CD4-positive, alpha-beta T cell treated with Interleukin-6 for 4 hours (primary cell): ENCODE measurements around the gene KRTAP10-10.
"Not testable (repeated sequence)": the region's sequence is repeated elsewhere in the genome, so short reads cannot be mapped to it uniquely, and the experiment has no call there.

Experiments used
- DNase-seq: peaks from one replicate; pipeline ENCODE4 v3.0.0-alpha.2; 2020; ENCODE audit warnings: mixed read lengths

The KRTAP10-10 gene

GRCh38 chr21:44603109-44603875 is 33.9 kb upstream of the KRTAP10-10 start:
- DNase-seq, result no peak

- no peak for DNase-seq
These were observed 33.2 kb upstream of the KRTAP10-10 start for GRCh38 chr21:44603911-44604310.

GRCh38 chr21:44606495-44606894 is 30.7 kb upstream of the KRTAP10-10 start:
- DNase-seq, result no peak

DNA sequence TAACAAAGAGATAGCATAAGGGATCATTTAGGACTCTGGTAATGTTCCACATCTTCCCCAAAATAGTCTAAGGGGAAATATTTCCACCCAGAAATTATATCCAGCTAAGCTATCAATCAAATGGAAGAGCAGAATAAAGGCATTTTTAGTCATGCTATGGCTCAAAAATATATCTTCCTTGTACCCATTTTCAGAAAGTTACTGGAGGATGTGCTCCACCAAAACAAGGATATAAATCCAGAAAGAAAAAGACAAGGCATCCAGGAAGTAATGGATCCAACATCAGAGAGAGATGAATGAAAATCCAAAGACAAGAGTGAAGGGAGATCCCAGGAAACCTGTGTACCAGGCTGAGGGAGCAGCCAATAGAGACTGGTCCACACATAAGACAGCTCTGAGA is 28.0 kb upstream of the KRTAP10-10 start:
- DNase-seq, result no peak

DNA sequence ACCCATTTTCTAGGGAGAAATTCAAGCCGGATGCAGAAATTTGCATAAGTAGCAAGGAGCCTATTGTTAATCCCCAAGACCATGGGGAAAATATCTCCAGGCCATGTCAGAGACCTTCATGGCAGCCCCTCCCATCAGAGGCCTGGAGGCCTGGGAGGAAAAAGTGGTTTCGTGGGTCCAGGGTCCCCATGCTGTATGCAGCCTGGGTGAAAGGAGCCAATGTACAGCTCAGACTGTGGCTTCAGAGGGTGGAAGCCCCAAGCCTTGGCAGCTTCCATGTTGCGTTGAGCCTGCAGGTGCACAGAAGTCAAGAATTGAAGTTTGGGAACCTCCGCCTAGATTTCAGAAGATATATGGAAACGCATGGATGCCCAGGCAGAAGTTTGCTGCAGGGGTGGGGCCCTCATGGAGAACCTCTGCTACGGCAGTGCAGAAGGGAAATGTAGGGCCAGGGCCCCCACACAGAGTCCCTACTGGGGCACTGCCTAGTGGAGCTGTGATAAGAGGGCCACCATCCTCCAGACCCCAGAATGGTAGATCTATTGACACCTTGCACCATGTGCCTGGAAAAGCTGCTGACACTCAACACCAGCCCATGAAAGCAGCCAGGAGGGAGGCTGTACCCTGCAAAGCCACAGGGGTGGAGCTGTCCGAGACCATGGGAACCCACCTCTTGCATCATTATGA is 26.9 kb upstream of the KRTAP10-10 start:
- not testable (repeated sequence) for DNase-seq

- no peak for DNase-seq
These were observed 25.6 kb upstream of the KRTAP10-10 start for GRCh38 chr21:44611551-44611950.

DNA sequence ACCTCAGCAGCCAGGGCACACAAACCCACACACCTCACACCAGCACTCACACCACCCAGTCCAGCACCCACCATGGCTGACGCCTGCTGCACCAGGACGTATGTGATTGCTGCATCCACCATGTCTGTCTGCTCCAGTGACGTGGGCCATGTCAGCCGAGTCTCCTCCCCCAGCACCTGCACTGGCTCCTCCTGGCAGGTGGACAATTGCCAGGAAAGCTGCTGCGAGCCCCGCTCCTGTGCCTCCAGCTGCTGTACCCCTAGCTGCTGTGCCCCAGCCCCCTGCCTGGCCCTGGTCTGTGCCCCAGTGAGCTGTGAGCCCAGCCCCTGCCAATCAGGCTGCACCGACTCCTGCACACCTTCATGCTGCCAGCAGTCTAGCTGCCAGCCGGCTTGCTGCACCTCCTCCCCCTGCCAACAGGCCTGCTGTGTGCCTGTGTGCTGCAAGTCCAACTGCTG is 25.1 kb upstream of the KRTAP10-10 start, which contains the start of gene KRTAP10-8:
TSS of gene KRTAP10-8 (plus strand) at position 51 of the 458 bp plus-strand sequence. CDS start at position 73, 22 bp downstream.
- DNase-seq, result no peak

DNA sequence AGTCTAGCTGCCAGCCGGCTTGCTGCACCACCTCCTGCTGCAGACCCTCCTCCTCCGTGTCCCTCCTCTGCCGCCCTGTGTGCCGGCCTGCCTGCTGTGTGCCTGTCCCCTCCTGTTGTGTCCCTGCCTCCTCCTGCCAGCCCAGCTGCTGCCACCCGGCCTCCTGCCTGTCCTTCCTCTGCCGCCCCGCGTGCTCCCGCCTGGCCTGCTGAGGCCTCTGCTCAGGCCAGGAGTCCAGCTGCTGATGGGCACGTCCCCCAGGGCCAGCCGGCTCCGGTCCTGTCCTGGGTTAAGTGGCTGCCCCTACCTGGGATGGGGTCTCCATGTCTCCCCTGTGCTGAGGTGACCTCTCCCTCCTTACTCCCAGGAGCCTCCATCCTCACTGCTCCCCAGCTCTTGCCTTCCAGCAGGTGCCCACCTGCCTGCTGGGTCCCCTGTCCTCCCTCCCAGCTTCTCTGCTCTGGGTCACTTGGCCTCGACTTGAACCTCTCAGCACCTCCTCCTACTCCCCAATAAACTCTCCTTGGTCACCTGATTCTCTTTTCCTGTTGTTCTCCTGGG is 24.4 kb upstream of the KRTAP10-10 start:
- no peak for DNase-seq

DNA sequence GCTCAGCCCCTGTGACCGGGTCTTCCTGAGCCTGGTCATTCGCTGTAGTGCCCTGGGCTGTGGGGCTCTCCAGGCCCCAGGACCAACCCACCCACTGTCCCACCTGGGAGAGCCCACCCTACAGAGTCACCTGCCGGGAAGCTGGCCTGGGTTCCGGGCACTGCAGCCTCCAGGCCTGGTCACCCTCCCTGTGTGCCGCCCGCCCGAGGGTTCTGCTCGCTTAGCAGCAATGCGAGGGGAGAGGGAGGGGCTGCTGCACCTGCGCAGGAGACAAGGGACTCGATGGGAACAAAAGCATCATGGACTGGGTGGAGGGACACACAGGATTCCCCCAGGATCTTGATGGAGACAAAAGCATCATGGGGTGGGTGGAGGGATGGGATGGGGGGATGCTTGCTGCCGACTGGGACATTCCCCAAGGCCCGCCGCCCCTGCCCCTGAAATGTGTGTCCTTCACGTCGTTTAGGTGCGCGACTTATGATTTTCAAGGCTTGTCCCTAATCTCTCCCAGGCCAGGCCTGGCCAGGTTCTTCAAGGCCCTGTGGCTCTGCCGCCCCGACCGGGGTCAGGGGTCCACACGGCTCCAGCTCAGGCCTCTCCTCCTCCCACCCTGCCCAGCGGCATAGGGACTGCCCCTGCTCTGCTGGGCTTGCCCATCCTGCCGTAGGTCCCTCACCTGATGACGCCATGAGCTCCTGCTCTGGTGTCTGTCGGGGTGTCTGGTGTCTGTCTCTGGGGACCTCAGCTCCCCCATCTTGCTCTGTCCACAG is 23.6 kb upstream of the KRTAP10-10 start:
- no peak for DNase-seq

- DNase-seq, result no peak
These were observed 23.0 kb upstream of the KRTAP10-10 start for GRCh38 chr21:44614161-44614631.

DNA sequence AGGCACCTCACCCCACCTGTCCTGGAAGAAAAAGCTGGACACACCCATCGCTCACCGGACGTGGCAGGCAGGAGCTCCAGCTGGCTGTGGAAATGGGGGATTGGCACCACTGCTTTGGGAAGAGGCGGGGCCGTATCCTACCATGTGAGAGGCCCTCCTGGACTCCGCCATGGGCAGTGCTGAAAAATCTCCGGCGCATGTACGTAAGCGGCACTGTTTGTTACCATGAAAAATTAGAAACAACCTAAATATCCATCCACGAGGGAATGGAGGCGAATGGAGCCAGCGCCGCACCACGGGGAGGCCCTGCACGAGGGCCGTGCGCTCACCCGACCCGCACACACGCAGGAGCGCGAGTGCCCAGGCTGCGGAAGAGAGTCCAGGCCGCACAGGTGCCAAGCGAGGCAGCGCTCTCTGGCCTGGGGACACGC is 22.2 kb upstream of the KRTAP10-10 start:
- no peak for DNase-seq

DNA sequence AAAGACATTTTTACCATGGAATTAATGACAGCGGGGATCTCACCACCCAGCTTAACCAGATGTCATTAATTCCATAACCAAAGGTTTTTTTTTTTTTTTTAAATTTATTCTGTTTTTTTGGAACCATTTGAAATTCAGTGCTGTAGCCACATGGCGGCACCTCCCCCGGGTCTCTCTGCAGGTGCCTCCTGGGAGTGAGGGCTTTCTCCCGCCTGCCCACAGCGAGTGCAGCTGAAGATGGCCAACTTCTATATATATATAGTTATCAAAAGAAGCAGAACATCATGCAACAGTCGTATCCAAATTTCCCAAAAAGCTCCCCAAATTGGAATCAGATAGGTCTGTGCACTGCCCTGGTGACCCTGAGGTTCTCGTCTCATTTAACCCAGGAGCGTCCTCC is 21.7 kb upstream of the KRTAP10-10 start:
- no peak for DNase-seq

GRCh38 chr21:44615911-44616590 is 21.1 kb upstream of the KRTAP10-10 start:
- no peak for DNase-seq

- DNase-seq, result no peak
These were observed 20.6 kb upstream of the KRTAP10-10 start for GRCh38 chr21:44616591-44616926.

- no peak for DNase-seq
These were observed 20.1 kb upstream of the KRTAP10-10 start for GRCh38 chr21:44617071-44617501.

- DNase-seq, result peak; percentile 22
These were observed 18.7 kb upstream of the KRTAP10-10 start for GRCh38 chr21:44618504-44618903.

- DNase-seq, result peak; percentile 76
These were observed 18.2 kb upstream of the KRTAP10-10 start for GRCh38 chr21:44618909-44619308.

DNA sequence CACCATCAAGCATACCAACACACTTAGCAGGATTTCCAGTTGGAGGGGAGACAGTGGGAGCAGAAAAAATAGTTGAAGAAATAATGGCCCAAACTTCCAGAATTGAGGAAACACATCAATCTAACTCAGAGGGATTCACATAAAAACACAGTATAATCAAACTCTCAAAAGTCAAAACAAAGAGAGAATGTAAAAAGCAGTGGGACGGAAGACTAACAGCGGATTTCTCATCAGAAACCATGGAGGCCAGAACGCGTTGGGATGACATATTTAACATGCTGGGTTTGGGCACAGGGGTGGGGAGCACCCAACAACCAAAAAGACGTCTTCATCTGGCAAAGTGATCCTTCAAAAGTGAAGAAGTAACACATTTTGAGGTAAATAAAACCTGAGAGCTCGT is 17.3 kb upstream of the KRTAP10-10 start:
- no peak for DNase-seq

GRCh38 chr21:44623575-44623974 is 13.6 kb upstream of the KRTAP10-10 start:
- no peak for DNase-seq

DNA sequence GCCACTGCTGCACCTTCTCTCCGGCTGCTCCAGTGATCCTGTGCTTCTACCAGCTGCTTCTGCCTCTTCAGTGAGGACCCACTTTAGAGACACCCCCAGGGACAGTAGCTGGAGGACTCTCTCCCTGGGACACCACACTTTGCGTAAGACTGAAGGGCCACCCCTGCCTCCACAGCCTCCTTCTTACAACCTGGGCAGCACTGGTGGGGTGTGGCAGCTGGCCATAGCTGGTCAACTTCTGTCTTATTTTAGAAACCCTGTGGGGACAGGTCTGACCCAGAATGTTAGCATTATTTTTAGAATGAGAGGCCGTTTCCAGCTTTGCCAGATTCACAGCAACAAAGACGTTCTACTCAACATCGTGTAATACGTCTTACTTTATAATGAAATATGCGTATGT is 11.4 kb upstream of the KRTAP10-10 start:
- DNase-seq, result no peak

GRCh38 chr21:44626262-44626661 is 10.9 kb upstream of the KRTAP10-10 start:
- no peak for DNase-seq

DNA sequence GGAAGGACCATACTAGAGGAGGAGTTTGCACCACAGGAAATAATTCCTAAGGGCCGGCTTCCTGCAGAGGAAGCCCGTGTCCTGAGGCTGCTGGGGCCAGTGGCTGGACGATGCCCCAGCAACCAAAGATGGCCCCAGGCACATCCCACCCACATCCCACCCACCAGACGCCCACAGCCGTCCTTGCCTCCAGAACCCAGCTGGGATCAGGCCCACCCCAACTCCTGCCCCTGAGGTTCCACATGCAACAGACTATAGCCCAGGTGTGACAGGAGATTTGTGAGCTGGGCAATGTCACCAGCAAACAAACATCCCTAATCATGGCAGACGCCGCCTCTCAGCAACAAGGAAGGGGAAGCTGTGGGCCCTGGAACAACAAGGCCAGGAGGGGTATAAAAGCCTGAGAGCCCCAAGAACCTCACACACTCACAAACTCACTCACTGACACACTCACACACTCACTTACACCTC is 10.4 kb upstream of the KRTAP10-10 start, which contains the start of gene KRTAP10-9:
TSS of gene KRTAP10-9 (plus strand) at position 421 of the 471 bp plus-strand sequence. CDS start 79 bp downstream, outside the sequence.
- DNase-seq, result no peak
